ENCODE data around the gene SLAIN1.

The SLAIN1 gene

DNA sequence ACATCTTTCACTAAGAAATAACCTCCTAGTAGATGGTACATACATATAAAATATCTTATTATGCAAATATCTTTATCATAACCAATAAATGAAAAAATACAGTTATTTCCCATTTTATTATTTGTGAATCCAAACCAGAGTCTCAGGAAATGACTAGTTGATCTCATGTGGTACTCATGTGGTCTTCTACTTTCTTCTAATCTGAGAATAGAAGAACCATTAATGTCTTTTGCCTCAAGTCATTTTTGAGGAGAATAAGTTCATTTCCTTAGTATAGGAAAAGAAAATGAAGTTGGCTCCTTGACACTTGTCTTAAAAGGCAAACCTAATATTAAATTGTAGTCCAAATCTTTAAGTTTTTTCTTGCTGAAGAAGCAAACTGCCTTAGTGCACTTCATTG lies 114.5 kb downstream of the SLAIN1 start:
- H3K27me3 ChIP-seq (ENCODE audit: insufficient read depth, insufficient read length) = no peaks in the 10 kb centered on the region
- no peak overlapping the region for H3K9ac ChIP-seq (ENCODE audit: insufficient read length, low read depth)
- TF ChIP-seq ZNF274 (IDR thresholded peaks at IDR 0.05; ENCODE audit: low read depth, low read length) (no peak), SUZ12 (IDR thresholded peaks at IDR 0.05; ENCODE audit: extremely low read depth, insufficient read depth, insufficient read length) (no peak), YY1 (IDR thresholded peaks at IDR 0.05; ENCODE audit: insufficient read depth, insufficient read length) (no peak)
- DNase-seq (ENCODE audit: low read depth, low spot score) = no peak
- H3K36me3 ChIP-seq (ENCODE audit: insufficient read depth, insufficient read length, low read length) = no peaks in the 10 kb centered on the region
- no peaks in the 10 kb centered on the region for H3K4me1 ChIP-seq (ENCODE audit: insufficient read depth, insufficient read length)
- no peaks in the 10 kb centered on the region for H3K9me3 ChIP-seq (ENCODE audit: insufficient read depth, low read length)
- no peak overlapping the region for H3K4me3 ChIP-seq (ENCODE audit: insufficient read length, low read depth)
